Activated T-cell treated with anti-CD3 and anti-CD28 coated beads for 48 hours (primary cell): ENCODE data around the gene TEX35.
"Not testable (repeated sequence)": the region's sequence is repeated elsewhere in the genome, so short reads cannot be mapped to it uniquely, and the experiment has no call there.

ENCODE experiments used
- DNase-seq: peaks from one replicate; pipeline ENCODE4 v3.0.0-alpha.2; 2020; ENCODE audit warnings: low read depth

TEX35 gene

DNA sequence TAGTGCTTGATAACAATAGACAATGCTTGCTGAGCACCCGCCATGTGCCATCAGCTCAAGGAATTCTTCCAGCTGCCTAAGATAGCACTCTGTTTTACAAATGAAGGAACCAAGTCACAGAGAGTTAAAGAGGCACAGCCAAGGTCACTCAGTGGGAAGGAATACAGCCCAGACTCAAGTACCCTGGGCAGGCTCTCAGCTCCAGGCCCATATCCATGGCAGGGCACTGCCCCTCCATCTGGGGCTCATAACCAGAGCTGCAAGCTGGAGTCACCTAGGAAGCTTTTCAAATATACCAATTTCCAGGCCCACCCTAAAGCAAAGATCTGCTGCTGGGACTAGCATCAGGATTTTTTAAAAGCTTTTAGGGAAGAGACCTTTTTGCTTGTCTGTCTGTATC, 17.8 kb upstream of the TEX35 start:
- no peak for DNase-seq

DNA sequence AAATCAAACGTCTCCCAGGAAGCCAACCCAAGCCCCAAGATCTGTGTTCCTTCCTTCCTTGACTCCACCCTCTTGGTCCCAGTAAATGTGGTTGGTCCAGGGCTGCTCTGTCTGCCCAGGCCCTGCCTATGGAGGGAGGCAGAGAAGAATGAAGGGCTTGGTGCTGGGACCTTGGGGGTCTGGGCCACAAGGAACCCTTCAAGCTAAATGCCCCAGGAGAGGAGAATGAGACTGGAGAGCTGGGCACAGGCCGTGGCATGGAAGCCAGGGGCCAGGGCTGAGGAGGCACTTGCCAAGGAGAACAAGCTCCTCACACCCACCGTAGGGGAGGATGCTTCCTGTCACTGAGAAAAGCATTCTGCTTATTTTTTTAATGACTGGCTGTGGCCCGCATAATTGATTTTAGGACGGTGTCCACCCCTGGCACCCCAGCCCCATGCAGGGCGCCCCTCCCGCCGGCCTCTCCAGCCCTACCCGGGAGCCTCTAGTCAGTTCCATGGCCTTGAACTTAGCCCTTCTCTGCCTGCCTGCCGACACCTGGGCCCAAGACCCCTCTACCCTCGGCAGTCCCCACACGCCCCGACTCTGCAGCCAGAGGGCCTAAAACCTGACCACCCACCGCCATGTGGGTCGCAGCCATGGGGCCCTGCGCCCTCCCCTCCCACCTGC, 17.0 kb upstream of the TEX35 start:
- DNase-seq, result no peak

DNA sequence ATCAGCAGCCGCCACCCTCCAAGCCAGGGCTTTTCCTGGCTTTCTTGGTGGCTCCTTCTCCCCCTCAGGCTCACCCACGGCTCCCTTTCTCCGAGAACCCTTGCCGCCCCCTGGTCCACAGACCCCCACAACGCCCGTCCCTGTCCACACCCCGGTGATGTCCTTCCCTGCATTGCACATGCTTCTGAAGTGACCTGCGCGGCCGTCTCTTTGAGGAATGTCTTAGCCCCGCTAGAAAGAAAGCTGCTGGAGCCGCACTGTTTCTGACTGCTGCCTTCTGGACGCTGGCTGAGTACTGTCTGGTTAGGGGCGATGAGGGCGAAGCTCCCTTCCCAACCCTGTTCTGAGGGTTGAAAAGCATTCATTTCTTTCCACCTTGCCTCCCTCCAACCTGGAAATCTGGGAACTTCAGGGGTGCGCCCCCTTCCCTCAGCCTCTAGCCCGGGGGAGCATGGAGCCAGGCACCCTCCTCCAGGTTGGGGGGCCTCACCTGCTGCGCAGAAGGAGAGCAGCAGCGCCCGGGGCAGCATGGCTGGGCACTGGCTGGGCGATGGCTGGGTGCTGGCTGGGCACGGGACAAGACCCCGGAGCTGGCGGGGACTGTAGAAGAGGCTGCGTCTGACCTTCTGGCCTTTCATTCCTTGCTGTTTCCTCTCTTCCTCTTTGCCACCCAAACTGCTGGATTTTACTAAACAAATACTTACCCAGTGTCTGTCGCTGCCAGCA, 16.3 kb upstream of the TEX35 start, which contains the start of gene CLEC20A:
Gene CLEC20A, minus strand, starts transcription at position 555 of the 726 bp plus-strand sequence. Its CDS starts 25 bp downstream, at position 530.
- no peak for DNase-seq

DNA sequence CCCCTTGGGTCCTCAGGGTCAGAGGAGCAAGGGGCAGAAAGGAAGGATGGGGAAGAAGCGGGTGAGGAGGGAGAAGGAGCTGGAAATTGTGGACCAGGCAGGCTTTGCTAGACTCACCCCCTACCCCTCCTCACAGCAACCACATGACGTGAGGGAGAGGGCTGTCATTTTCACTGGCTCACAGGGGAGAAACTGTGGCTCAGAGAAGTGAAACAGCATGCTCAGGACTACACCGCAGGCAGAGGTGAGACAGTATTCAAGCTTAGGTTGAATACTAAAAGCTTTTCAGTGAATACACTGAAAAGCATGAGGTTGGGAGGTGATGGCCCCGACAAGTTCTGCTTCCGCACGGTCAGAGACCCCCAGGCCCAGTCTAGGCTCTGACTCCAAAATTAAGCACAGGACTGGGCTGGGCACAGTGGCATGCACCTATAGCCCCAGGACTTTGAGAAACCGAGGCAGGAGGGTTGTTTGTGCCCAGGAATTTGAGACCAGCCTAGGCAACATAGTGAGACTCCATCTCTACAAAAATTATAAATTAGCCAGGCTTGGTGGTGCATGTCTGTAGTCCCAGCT, 14.9 kb upstream of the TEX35 start:
- DNase-seq, result no peak

DNA sequence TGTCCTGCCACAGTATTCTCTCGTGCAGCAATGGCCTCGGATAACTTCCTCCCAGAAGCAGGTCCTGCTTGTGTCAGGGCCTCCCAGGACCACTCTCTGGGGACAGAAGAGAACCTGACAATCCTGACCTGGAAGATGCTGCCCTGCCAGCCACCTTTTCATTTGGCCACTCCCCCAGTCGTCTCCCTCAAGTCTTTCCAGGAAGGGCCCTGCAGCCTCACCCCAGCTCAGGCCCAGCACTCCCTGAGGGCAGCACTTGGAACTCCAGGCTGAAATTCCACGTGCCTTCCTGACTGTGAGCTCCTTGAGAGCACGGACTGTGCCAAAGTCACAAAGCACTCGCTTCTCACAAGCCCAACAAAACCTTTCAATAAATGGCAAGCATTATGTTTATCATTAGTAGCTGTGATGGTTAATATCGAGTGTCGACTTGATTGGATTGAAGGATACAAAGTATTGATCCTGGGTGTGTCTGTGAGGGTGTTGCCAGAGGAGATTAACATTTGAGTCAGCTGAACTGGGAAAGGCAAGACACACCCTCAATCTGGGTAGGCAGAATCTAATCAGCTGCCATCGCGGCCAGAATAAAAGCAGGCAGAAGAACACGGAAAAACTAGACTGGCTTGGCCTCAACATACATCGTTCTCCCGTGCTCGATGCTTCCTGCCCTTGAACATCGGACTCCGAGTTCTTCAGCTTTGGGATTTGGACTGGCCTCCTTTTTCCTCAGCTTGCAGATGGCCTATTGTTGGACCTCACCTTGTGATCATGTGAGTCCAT, 13.8 kb upstream of the TEX35 start:
- no peak for DNase-seq

DNA sequence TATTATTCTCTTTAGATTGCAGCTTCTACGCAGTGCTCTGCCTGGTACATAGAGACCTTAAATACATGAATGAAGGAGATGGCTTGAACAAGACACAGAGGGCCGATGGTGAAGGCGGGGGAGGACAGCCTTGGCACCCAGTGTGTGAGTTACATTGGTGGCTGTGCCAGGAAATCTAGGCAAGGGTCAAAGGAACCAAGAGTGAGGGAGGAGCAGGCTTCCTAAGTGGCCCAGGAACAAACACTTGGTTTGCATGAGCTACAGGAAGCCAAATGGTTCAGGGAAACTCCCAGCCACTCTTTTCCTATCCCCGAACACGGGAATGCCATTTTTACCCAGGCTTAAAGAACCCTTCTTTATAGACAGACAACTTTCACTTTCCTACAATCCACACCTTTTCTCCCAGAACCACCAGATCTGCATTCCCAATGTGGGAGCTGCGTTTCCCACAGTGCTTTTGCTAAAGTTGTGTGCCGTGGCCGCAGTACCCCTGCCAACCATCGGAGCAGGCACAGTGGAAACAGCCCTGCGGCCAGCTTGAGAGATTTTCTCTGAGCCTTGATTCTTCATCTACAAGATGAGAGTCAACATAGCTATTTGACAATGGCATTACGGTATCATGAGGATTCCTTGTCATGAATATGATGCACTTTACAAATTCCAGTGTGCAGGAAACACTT, 12.7 kb upstream of the TEX35 start:
- DNase-seq, result no peak

DNA sequence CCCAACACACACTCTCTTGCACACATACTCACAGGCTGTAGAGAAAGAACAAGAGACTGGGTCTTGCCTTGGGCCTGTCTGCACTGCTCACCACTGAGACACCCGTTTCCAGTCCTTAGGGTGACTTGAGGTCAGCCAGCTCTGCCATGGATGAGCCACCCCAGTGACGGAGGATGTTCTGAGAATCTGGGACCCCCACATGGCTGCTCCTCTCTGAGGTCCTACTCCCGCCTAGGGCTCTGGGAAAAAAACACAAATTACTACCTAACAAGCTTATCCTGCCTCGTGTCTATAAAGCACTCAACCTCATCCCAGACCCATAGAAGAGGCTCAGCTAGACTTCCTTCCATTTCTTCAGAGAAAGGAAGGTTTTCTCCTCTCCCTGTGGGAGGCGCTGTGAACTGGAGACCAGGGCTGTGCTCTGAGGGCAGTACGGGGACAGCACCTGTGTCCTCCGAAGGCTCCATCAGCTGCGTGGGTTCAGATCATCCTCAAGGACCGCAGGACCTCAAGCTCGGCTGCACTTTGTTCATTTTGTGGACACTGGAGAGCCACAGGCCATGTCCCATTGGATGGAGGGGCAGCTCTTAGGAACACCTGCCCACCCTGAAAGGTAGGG, 11.9 kb upstream of the TEX35 start:
- DNase-seq, result no peak

DNA sequence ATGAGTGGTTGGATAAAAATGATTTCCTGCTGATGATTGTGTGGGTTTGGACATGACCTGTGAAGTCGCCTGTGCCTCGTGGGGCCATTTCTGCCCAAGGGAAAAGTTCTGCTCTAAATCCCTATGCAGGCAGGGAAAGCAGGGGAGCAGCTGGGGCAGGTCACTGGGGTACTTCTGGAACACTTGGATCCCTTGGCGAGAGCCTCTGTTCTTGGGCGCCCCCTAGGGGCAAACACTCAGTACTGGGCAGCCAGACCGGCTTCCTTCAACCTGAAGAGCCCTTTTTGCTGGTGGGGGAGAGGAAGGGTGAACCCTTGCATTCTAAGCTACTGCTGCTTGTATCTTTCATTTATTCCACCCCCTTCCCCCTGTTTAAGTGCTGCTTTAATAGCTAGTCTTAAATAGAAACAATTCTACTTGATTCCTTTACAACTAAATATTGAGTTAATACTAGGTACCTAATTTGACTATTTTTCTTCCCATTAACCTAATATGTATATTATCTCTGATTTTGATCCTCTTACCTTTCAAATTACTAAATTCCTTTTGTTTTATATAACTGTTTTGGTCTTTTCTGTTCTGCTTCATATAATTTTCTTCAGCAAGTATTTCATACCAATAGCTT, 11.1 kb upstream of the TEX35 start:
- peak; percentile 59 for DNase-seq

DNA sequence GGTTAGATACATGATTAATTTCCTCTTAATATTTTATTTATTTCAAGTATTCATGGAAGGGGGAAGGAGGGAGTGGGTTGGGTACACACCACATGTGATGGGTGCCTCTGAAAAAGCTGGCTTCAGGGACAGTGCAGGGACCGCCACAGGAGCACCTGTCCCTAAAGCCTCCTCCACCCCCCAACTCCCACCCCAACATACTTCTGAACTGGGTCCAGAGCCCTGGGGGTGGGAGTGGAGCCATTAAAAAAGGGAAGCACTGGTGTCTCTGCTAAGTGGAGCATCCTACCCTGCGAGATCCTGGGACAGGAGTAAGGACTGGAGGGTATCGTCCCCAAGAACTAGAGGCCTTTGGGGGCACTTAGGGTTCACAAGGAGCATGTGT, 10.6 kb upstream of the TEX35 start:
- DNase-seq, result no peak

DNA sequence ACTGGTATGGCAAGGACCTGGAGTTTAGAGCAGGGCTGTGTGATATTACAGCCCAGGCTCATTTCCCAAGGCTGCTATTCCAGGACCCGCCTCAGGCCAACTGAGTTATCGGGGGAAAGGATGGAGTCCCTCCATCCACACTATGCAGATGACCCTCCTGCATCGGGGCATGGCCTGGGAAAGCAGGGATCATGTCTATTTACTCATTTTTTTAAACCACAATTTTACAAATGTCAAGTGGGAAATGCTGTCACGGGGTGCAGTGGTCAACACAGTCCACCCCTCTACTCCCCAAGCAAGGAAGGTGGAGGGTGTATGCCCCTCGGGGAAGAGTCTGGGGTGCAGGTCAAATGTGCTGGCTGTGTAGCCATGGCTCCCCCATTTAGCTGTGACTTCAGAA, 10.1 kb upstream of the TEX35 start:
- DNase-seq, result no peak

DNA sequence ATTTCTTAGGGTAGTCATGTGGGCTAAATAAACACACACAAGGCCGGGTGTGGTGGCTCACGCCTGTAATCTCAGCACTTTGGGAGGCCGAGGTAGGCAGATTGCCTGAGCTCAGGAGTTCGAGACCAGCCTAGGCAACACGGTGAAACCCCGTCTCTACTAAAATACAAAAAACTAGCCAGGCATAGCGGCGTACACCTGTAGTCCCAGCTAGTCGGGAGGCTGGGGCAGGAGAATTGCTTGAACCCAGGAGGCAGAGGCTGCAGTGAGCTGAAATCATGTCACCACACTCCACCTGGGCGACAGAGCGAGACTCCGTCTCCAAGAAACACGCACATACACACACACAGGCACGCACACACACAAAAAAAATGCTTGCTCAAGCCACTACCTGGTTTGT, 9.6 kb upstream of the TEX35 start:
- not testable (repeated sequence) for DNase-seq

DNA sequence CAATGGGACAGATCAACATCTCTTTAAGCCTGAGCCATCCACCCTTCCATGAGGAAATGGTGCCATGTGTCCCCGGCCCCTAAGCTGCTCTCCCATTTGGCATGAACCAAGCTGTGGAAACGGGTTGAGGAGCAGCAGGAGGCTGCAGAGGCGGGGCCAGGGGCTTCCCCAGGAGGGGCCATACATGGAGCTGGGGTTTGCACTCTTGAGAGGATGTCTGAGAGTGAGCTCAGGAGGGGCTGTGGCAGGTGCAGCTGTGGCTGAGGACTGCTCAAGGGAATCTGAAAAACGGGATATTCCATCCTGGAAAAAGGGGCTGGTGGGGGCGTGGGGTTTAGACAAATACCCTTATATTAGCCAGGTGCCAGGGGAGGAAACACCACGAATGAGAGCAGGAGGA, 9.1 kb upstream of the TEX35 start:
- DNase-seq, result no peak

DNA sequence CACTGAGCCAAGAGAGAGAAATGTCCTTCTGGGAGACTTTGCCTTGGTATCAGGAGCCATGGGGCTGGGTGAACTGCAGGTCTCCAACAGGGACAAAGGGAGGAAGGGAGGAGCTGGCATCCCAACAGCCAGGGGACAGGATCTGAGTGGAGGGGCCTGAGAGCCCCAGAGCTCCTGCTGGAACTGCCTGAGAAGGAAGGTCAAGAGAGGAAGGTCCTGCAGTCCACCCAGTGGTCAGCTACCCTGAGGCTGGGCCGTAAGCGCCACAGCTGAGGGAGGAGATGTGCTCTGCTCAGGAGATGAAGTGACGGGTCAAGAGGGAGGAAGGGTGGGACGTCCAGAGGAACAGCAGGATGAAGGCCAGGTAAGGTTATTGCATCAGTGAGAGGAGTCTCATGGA, 8.6 kb upstream of the TEX35 start:
- DNase-seq, result no peak

DNA sequence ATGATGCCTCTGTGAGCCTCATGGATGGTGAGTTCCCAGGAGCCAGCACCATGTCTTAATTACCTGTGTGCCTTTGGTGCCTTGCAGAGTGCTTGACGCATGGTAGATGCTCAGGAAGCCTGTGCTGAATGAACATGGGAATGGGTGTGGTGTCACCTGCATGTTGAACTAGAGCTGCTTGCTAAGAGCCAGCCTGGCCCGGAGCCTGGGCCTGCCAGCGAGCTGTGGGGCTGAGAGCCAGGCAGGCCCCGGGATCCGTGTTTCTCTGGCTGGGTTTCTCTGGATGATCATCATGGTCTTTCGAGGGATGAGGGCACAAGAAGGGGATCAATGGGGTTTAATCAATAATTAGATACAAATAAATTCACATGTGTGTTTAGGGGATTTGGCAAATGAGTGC, 6.7 kb upstream of the TEX35 start:
- no peak for DNase-seq

DNA sequence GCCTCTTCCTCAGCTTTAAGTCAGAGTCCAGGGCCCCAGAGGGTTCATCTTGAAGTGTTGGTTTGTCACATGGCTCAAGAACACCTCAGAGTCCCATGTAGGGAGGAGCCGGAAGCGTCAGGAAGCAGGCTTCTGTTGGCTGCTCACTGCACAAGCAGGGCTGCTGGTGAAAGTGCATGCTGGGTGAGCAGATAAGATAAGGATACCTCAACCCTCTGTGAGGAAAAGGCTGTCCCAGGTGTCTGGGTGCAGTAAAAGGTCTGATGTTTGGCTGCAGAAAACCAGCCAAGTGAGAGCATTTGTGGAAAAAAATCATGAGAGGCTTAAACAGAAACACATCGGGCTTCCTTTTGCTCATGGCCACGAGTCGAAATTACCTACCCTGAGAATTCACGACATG, 6.2 kb upstream of the TEX35 start:
- DNase-seq, result no peak

DNA sequence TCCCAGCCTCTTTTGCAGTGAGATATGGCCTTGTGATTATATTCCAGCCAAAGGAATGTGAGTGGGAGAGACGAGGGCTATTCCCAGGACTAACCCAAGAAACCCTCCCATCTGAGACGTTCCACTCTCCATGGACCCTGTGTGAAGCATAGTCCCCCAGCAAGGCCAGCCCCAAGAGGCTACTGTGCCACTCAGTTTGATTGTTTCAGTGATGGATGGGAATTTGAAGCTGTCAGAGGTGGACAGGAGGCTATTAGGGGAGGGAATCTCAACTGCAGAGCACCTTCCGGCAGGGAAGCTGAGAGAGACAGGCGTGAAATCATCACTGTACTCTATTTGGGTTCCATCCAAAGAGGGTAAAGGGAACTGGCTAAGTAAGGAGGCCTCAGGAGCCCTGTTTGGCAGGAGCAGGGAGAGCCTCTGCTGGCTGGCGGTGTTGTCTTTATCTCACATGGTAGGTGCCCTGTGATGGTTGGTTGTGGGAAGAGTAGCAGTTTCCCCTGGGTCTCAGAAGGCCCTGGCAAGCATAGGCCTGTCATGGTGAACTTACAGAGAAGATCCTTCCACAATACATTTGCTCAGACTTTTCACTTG, 3.4 kb upstream of the TEX35 start:
- no peak for DNase-seq

DNA sequence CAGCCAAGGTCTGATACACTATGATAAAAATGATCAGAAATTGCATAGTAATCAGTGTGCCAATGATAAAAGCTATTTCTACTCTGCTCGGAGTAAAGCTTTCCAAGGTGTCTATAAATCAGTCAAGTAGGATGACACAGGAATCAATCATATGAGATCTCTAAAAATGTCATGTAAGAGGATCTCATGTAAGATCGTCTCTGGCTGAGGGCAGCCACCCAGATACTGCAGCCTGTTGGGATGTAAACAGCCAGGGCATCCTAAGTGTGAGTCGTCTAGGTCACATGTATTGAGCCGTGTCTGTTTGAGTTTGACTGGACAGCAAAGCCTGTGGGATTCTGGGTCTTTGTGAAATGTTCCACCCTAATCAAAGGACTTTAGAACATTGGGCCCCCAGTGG, 2.8 kb upstream of the TEX35 start:
- DNase-seq, result no peak

DNA sequence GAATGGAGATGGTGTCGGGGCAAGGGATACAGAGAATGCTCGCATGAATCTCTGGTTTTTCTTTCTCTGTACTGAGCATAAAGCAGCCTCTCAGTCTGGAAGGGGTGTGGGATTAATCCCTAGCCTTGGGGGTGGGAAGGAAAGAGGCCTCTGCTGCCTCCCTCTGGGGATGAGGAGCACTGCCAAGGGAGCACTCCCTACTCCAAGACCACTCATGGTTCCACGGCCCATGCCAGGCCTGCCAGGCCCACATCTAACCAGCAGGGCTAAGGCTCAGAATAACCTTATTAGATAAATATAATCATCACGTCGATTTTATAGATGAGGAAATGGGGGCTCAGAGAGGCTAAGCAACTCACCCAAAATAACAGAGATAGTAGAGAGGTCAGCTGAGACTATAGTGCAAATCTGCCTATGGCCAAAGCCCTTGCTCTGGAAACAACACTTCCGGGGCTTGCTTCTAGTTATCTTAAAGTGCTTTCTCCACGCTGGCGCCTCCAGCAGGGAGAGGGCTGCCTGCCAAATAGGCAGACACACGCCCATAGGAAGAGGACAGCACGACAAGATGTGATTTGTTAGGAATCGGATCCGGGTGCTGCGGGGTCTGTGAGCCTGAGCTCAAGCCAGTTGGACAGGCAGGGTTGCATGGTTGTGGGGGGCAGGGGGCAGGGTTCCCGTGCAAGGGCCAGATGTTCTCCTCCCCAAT, 522 bp downstream of the TEX35 start:
- DNase-seq, result no peak

DNA sequence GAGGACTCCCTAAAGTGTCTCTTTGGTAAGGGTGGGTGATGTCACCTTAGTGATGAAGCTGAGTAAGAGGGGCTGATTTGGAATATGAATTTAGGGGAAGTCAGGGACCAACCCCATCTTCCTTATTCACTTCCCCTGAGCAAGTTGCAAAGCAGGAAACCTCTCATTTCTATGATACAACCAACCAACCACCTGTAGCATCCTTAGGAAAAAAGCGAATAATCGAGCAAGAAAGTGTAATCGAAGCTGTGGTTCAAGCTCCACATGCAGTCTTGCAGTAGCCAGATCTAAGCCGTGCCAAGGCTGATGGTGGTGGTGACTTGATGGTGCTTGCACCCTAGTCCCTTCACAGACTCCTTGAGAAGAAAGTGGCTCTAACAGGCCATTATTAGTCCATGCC, 3.2 kb downstream of the TEX35 start:
- DNase-seq, result no peak

DNA sequence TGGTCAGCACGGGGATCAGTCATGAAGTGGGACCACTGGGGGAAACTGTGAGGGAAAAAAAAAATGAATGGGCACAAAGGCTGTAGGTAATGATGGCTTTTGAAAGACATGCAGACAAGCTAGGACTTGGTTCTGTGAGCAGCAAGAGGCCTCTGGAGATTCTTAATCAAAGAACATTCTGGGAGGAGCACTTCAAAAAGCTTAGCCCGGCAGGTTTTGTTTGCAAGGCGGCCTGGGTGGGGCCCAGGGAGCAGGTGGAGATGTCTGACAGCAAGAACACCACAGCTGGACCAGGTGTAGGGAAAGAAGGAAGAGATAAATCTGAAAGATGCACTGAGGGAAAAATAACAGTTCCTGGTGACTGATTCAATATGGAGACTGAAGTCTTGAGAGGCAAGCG, 6.0 kb downstream of the TEX35 start:
- DNase-seq, result no peak
